ENCODE data around the gene PHETA1. TPM values are rescaled to one million over a fixed set of nuclear protein-coding genes. Genes with fewer than 3 reads are reported as not detected.
A peak's percentile ranks its signal among the peaks of the same experiment; 100 is the strongest.

Gene PHETA1
- polyA plus RNA-seq, 2 of the 4 experiments (the other 2 are of a cell fraction) = 2.9 to 7.1 TPM

GRCh38 chr12:111369496-111370220, 763 bp upstream of the PHETA1 start:
- Histone ChIP-seq H3K27ac (peak overlapping the region; percentile 62 to 91; a peak in 5 of 6 replicates), H3K4me3 (peak overlapping the region; percentile 91), H3K4me2 (peak overlapping the region; percentile 97), H3K4me1 (peaks cover 17% of the 10 kb centered on the region), H3K9me3 (no peaks in the 10 kb centered on the region)
- DNase-seq (ENCODE audit: low read depth in 1 of 2, low spot score in 1 of 2) = no peak
- ATAC-seq = no peak
- TF ChIP-seq CTCF (IDR thresholded peaks at IDR 0.05) = no peak
- TF ChIP-seq EP300 (IDR thresholded peaks at IDR 0.05) = no peak
- TF ChIP-seq RCOR1 (IDR thresholded peaks at IDR 0.05; ENCODE audit: low read depth, low read length) = no peak
- TF ChIP-seq KDM1A (IDR thresholded peaks at IDR 0.05; ENCODE audit: low read depth) = no peak
- no peak for TF ChIP-seq RARB (CRISPR knock-in tag; IDR thresholded peaks at IDR 0.05)
- TF ChIP-seq HOXA7 (CRISPR knock-in tag; IDR thresholded peaks at IDR 0.05) = no peak
- no peak for TF ChIP-seq PBX3 (IDR thresholded peaks at IDR 0.05)
- TF ChIP-seq PHF8 (IDR thresholded peaks at IDR 0.05; ENCODE audit: borderline replicate concordance, low read depth) = no peak
- no peak for TF ChIP-seq BCL3 (IDR thresholded peaks at IDR 0.05)
- TF ChIP-seq RFX5 (IDR thresholded peaks at IDR 0.05) = no peak
- TF ChIP-seq NR3C1 (IDR thresholded peaks at IDR 0.05) = no peak
- no peak for TF ChIP-seq ESRRA (IDR thresholded peaks at IDR 0.05; ENCODE audit: borderline replicate concordance, low read length)
- TF ChIP-seq BHLHE40 (IDR thresholded peaks at IDR 0.05; ENCODE audit: low read depth, low read length) = no peak
- no peak for TF ChIP-seq CBX8 (IDR thresholded peaks at IDR 0.05)
- no peak for TF ChIP-seq POLR2AphosphoS2 (conservative IDR thresholded peaks at IDR 0.05; ENCODE audit: low read length)
- POLR2A ChIA-PET = no interaction called here
- CTCF ChIA-PET = interaction anchor here (0.9 to 5.5 kb wide), 7 partner anchors 9 to 475 kb away, joined by 3 to 36 read pairs (median 4); no protein-coding TSS in a partner anchor
- FAIRE-seq = no peak
- 74% methylated on average over 13 of the region's 13 CpGs for WGBS (ENCODE audit: missing lambda C conversion rate)

GRCh38 chr12:111368291-111368787, 556 bp downstream of the PHETA1 start:
- H3K4me3 ChIP-seq = peak overlapping the region; percentile 91
- DNase-seq (ENCODE audit: low read depth in 1 of 2, low spot score in 1 of 2) = peak in 1 of 2 experiments; percentile 33
- WGBS (ENCODE audit: missing lambda C conversion rate) = 10% methylated on average over 16 of the region's 18 CpGs
- ATAC-seq = peak; percentile 33 to 55
- no peaks in the 10 kb centered on the region for H3K9me3 ChIP-seq
- FAIRE-seq = no peak
- H3K27ac ChIP-seq = peak overlapping the region; percentile 76 to 91
- H3K4me1 ChIP-seq = peaks cover 23% of the 10 kb centered on the region
- TF ChIP-seq GATA3 (IDR thresholded peaks at IDR 0.05; ENCODE audit: borderline replicate concordance) (no peak), ZSCAN20 (CRISPR knock-in tag; IDR thresholded peaks at IDR 0.05) (no peak), JUN (IDR thresholded peaks at IDR 0.05) (no peak), SMC3 (IDR thresholded peaks at IDR 0.05) (no peak), RAD21 (conservative IDR thresholded peaks at IDR 0.05 in 1 of 2, IDR thresholded peaks at IDR 0.05 in 1 of 2) (no peak), E2F6 (IDR thresholded peaks at IDR 0.05; ENCODE audit: borderline replicate concordance, low read depth) (no peak), CEBPB (IDR thresholded peaks at IDR 0.05) (no peak), ATOH8 (CRISPR knock-in tag; IDR thresholded peaks at IDR 0.05; ENCODE audit: low read depth) (no peak), EHMT2 (IDR thresholded peaks at IDR 0.05; ENCODE audit: low read depth) (no peak), EHF (CRISPR knock-in tag; IDR thresholded peaks at IDR 0.05) (no peak), KDM1A (IDR thresholded peaks at IDR 0.05; ENCODE audit: low read depth) (no peak), BHLHE40 (IDR thresholded peaks at IDR 0.05; ENCODE audit: low read depth, low read length) (no peak), MAX (IDR thresholded peaks at IDR 0.05) (no peak), TP53 (CRISPR knock-in tag; IDR thresholded peaks at IDR 0.05) (no peak)
- CTCF ChIA-PET = interaction anchor here (0.6 to 5.5 kb wide), 6 partner anchors 10 to 273 kb away, joined by 3 to 36 read pairs (median 7); no protein-coding TSS in a partner anchor
- peak overlapping the region; percentile 97 for H3K4me2 ChIP-seq
- POLR2A ChIA-PET = interaction anchor here (0.6 kb wide), 1 partner anchor 434 kb away, joined by 9 read pairs; no protein-coding TSS in a partner anchor

All from A549 (cell line).